A549 (cell line): ENCODE data around the gene TSACC.

ENCODE experiments used
- CEBPB ChIP-seq, 2 experiments: fragments of >200 bp in 1 of 2; sonication (Bioruptor Twin) in 1 of 2; formaldehyde crosslinking in 1 of 2; IDR thresholded peaks; 2 replicates each; pipeline ENCODE4 v1.6.1; 2012 to 2016
- JUNB ChIP-seq: fragments of >200 bp; sonication (Bioruptor Twin); formaldehyde crosslinking; IDR thresholded peaks from 2 replicates; pipeline ENCODE4 v1.6.1; 2016
- TF ChIP-seq, protein P1 (sequence below): fragments of >200 bp; sonication (Bioruptor Twin); formaldehyde crosslinking; IDR thresholded peaks from 3 replicates; pipeline ENCODE4 v1.5.1; 2016

DNA sequence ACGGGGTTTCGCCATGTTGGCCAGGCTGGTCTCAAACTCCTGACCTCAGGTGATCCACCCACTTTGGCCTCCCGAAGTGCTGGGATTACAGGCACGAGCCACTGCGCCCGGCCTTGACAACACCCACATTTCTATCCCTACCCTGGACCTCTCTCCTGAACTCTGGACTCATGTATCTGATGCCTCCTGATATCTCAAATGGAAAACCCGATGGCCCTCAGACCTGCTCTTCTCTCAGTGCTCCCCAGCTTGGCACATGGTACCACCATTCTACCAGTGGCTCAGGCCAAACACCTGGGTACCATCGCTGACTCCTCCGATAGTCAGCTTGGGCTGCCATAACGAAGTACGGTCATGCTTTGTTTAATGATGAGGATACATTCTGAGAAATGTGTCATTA, 22.2 kb downstream of the TSACC start:
- no peak for TF ChIP-seq CEBPB (IDR thresholded peaks at IDR 0.05)
- TF ChIP-seq, protein P1, sequence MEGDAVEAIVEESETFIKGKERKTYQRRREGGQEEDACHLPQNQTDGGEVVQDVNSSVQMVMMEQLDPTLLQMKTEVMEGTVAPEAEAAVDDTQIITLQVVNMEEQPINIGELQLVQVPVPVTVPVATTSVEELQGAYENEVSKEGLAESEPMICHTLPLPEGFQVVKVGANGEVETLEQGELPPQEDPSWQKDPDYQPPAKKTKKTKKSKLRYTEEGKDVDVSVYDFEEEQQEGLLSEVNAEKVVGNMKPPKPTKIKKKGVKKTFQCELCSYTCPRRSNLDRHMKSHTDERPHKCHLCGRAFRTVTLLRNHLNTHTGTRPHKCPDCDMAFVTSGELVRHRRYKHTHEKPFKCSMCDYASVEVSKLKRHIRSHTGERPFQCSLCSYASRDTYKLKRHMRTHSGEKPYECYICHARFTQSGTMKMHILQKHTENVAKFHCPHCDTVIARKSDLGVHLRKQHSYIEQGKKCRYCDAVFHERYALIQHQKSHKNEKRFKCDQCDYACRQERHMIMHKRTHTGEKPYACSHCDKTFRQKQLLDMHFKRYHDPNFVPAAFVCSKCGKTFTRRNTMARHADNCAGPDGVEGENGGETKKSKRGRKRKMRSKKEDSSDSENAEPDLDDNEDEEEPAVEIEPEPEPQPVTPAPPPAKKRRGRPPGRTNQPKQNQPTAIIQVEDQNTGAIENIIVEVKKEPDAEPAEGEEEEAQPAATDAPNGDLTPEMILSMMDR = no peak
- TF ChIP-seq JUNB = no peak
